Activated T-cell treated with anti-CD3 and anti-CD28 coated beads, Interleukin-2, amount 50 U/mL, for 72 hours (primary cell): ENCODE measurements around the gene TMEM33. TPM values are rescaled to one million over a fixed set of nuclear protein-coding genes. Genes with fewer than 3 reads are reported as not detected.

ENCODE experiments used
- ATAC-seq, 2 donors: fragments of 150-1000 bp; cut with Tn5 transposase; replicated peaks in 1 of 2; 2 replicates each; pipeline ENCODE4 v1.10.0; 2021; ENCODE audit warnings: moderate library complexity in 2 of 2, mild to moderate bottlenecking in 1 of 2
- DNase-seq, 2 donors: peaks; one replicate each; pipeline ENCODE4 v3.0.0; 2021 to 2022; ENCODE audit warnings: mixed read lengths in 1 of 2
- H3K27ac Mint-ChIP-seq: one replicate; pipeline ENCODE4 v1.8.0; 2022; ENCODE audit warnings: mild to moderate bottlenecking, moderate library complexity, mixed read lengths
- H3K27me3 Mint-ChIP-seq: one replicate; pipeline ENCODE4 v1.8.0; 2022; ENCODE audit warnings: low read depth, mixed read lengths
- H3K36me3 Mint-ChIP-seq, 2 donors: one replicate each; pipeline ENCODE4 v1.8.0; 2022; ENCODE audit warnings: mixed read lengths in 2 of 2, mild to moderate bottlenecking in 1 of 2; ENCODE audit not compliant: insufficient read depth in 2 of 2
- H3K4me1 Mint-ChIP-seq: one replicate; pipeline ENCODE4 v1.8.0; 2022; ENCODE audit warnings: low read depth, mixed read lengths
- H3K4me3 Mint-ChIP-seq, 2 donors: one replicate each; pipeline ENCODE4 v1.8.0; 2022; ENCODE audit warnings: mild to moderate bottlenecking in 2 of 2, mixed read lengths in 2 of 2, moderate library complexity in 2 of 2
- H3K9me3 Mint-ChIP-seq, 2 donors: one replicate each; pipeline ENCODE4 v1.8.0; 2022; ENCODE audit warnings: mixed read lengths in 2 of 2
- total RNA-seq, 2 donors: library from RNA; stranded (reverse); gene quantifications; one replicate each; pipeline ENCODE4 v1.2.3, GENCODE V29; 2022

The TMEM33 gene
- total RNA-seq, 2 donors from 2014 or later, result 37.4 to 45.5 TPM

GRCh38 chr4:41957634-41958033 is 22.4 kb downstream of the TMEM33 start:
- no peak overlapping the region for H3K4me3 Mint-ChIP-seq
- DNase-seq (no peak), ATAC-seq (peak in 1 of 2 donors; percentile 26)
- no peaks in the 10 kb centered on the region for H3K4me1 Mint-ChIP-seq
- no peaks in the 10 kb centered on the region for H3K9me3 Mint-ChIP-seq
- H3K36me3 Mint-ChIP-seq, result peaks cover 2 to 3% of the 10 kb centered on the region in 2 donors
- H3K27ac Mint-ChIP-seq, result no peak overlapping the region
- no peaks in the 10 kb centered on the region for H3K27me3 Mint-ChIP-seq

- Mint-ChIP-seq H3K4me1 (no peaks in the 10 kb centered on the region), H3K36me3 (peaks cover 2 to 4% of the 10 kb centered on the region in 2 donors), H3K27ac (no peak overlapping the region), H3K4me3 (no peak overlapping the region), H3K27me3 (no peaks in the 10 kb centered on the region), H3K9me3 (peaks cover 0 to 1% of the 10 kb centered on the region in 2 donors)
- ATAC-seq (no peak), DNase-seq (no peak)
Observed at GRCh38 chr4:41963105-41963504, 27.9 kb downstream of the TMEM33 start.

GRCh38 chr4:41964401-41964800 is 29.2 kb downstream of the TMEM33 start:
- ATAC-seq (no peak), DNase-seq (no peak)
- no peak overlapping the region for H3K4me3 Mint-ChIP-seq
- H3K27me3 Mint-ChIP-seq, result no peaks in the 10 kb centered on the region
- H3K36me3 Mint-ChIP-seq, result peaks cover 6% of the 10 kb centered on the region in 2 donors
- H3K9me3 Mint-ChIP-seq, result peaks cover 0 to 4% of the 10 kb centered on the region in 2 donors
- H3K27ac Mint-ChIP-seq, result no peak overlapping the region
- H3K4me1 Mint-ChIP-seq, result no peaks in the 10 kb centered on the region

DNA sequence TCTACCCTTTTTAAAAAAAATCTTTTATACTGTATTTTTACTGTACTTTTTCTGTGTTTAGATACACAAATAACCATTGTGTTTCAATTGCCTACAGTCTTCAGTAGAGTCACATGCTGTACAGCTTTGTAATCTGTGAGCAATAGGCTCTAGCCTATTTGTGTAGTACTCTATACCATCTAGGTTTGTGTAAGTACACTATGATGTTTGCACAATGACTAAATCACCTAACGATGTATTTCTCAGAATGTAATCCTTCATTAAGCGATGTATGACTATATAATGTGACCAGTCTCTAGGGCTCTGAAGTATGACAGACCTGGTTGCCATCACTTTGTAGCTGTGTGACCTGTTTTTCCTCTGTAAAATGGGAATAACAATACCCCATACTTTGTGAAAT is 32.2 kb downstream of the TMEM33 start:
- Mint-ChIP-seq H3K4me1 (no peaks in the 10 kb centered on the region), H3K4me3 (no peak overlapping the region), H3K36me3 (peaks cover 6% of the 10 kb centered on the region in 2 donors), H3K9me3 (peaks cover 4% of the 10 kb centered on the region in 2 donors), H3K27me3 (no peaks in the 10 kb centered on the region), H3K27ac (no peak overlapping the region)
- ATAC-seq, result no peak
- DNase-seq, result no peak

DNA sequence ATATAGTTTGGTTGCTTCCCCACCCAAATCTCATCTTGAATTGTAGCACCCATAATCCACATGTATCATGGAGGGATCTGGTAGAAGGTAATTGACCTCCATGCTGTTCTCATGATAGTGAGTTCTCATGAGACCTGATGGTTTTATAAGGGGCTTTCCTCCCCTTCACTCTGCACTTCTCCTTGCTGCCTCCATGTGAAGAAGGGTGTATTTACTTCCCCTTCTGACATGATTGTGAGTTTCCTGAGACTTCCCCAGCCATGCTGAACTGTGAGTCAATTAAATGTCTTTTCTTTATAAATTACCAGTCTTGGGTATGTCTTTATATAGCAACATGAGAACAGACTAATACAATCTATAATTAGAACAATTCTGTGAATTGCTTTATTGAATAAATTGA is 34.4 kb downstream of the TMEM33 start:
- no peak overlapping the region for H3K4me3 Mint-ChIP-seq
- peaks cover 6% of the 10 kb centered on the region in 2 donors for H3K36me3 Mint-ChIP-seq
- peaks cover 4% of the 10 kb centered on the region in 2 donors for H3K9me3 Mint-ChIP-seq
- no peak overlapping the region for H3K27ac Mint-ChIP-seq
- no peaks in the 10 kb centered on the region for H3K27me3 Mint-ChIP-seq
- ATAC-seq (no peak), DNase-seq (no peak)
- H3K4me1 Mint-ChIP-seq, result no peaks in the 10 kb centered on the region

DNA sequence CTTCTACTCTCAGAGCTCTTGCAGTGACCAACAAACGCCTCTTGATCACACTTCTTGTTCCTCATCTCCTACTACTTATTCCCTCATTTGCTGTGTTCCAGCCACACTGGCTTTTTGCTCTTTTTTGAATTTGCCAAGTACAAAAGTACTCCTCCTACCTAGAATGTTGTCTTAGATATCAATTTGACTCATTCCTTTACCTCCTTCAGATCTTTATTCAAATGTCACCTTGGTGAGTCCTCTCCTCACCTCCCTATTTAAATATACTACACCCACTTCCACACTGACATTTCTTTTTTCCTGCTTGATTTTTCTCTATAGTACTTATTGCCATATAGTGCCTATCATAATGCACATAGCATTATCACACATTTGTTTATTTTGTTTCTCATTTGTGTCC is 40.1 kb downstream of the TMEM33 start:
- peaks cover 7% of the 10 kb centered on the region for H3K4me1 Mint-ChIP-seq
- DNase-seq (no peak), ATAC-seq (no peak)
- peaks cover 0 to 4% of the 10 kb centered on the region in 2 donors for H3K9me3 Mint-ChIP-seq
- H3K27ac Mint-ChIP-seq, result no peak overlapping the region
- no peaks in the 10 kb centered on the region for H3K27me3 Mint-ChIP-seq
- H3K36me3 Mint-ChIP-seq, result no peaks in the 10 kb centered on the region
- no peak overlapping the region for H3K4me3 Mint-ChIP-seq

DNA sequence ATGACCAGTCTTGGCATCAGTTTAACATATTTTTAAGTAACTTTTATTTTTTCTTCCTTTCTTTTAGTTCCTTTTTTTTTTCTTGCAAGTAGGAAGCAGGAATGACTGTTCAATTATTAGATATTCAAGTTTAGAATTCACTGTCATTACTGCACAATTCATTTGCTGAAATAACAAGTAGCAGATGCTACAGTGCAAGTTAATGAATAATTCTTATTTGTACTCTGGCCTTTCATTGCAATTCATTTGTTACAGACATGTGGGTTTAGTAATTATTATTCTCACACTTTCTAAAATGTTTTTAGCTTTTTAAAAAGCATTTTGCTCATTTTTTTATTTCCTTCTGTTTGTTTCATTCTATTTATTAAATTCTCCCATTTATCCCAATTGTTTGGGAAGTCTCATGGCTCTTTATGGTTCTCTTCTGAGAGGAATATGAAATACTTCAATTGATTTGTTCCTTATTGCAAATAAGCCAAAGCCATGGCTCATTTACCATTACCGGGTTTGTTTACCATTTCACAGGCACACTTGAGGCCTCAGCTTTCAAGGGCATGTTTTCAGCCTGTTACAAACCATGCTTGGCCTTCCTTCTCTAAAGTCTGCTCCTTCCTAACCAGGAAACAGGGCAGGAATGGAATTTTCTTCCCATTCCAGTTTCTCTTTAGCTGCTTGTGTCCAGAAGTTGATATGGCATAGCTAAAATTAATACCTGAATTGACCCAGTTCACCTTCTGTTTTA is 41.7 kb downstream of the TMEM33 start:
- Mint-ChIP-seq H3K4me1 (peaks cover 7% of the 10 kb centered on the region), H3K9me3 (peaks cover 0 to 3% of the 10 kb centered on the region in 2 donors)

GRCh38 chr4:41977709-41978108 is 42.5 kb downstream of the TMEM33 start:
- ATAC-seq (no peak), DNase-seq (no peak)
- Mint-ChIP-seq H3K4me3 (no peak overlapping the region), H3K36me3 (no peaks in the 10 kb centered on the region), H3K27ac (no peak overlapping the region), H3K27me3 (no peaks in the 10 kb centered on the region), H3K4me1 (peaks cover 7% of the 10 kb centered on the region), H3K9me3 (no peaks in the 10 kb centered on the region)

More for the DNA sequence above, 41.7 kb downstream of the TMEM33 start:
- Mint-ChIP-seq H3K4me3 (no peak overlapping the region), H3K27ac (no peak overlapping the region), H3K36me3 (no peaks in the 10 kb centered on the region), H3K27me3 (no peaks in the 10 kb centered on the region)
- DNase-seq, result no peak
- ATAC-seq, result no peak

DNA sequence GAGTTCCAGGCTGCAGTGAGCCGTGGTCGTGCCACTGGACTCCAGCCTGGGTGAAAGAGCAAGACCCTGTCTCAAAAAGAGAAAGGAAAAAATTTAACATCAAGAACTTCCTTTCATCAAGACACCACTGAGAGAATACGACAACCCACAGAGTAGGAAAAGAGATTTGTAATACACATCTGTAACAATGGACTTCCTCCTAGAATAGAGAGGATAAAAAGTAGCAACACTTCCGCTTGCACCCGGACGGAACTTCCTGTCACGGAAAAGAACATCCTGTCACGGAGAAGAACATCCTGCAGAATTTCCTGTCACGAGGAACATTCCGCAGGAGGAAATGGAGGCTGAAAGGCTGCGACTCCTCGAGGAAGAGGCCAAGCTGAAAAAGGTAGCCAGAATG is 46.2 kb downstream of the TMEM33 start, which contains the start of gene DCAF4L1:
Gene DCAF4L1, plus strand, starts transcription at position 301 of the 400 bp plus-strand sequence. Its CDS starts 37 bp downstream, at position 338.
- no peak for DNase-seq
- Mint-ChIP-seq H3K4me3 (no peak within 1 kb of the TSS), H3K27ac (no peak within 1 kb of the TSS), H3K4me1 (no peaks in the 10 kb centered on the region), H3K27me3 (no peaks in the 10 kb centered on the region), H3K9me3 (no peaks in the 10 kb centered on the region), H3K36me3 (no peaks in the 10 kb centered on the region)
- no peak for ATAC-seq

DNA sequence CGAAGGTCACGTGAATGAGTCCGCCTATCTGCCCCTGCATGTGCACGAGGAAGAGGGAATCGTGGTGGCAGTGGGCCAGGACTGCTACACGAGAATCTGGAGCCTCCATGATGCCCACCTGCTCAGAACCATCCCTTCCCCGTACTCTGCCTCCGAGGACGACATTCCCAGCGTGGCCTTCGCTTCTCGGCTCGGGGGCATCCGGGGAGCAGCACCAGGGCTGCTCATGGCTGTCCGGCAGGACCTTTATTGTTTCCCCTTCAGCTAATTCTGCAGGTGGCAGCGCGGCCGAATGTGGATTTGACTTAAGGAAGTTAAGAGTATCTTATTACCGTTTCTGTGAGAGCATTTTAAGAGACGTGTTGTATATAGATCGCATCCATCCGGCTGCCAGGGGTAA is 47.5 kb downstream of the TMEM33 start:
- DNase-seq (no peak), ATAC-seq (no peak)
- Mint-ChIP-seq H3K4me1 (no peaks in the 10 kb centered on the region), H3K4me3 (no peak overlapping the region), H3K27ac (no peak overlapping the region), H3K27me3 (no peaks in the 10 kb centered on the region), H3K36me3 (no peaks in the 10 kb centered on the region), H3K9me3 (no peaks in the 10 kb centered on the region)

GRCh38 chr4:41985151-41985550 is 49.9 kb downstream of the TMEM33 start:
- peaks cover 0 to 3% of the 10 kb centered on the region in 2 donors for H3K36me3 Mint-ChIP-seq
- no peaks in the 10 kb centered on the region for H3K4me1 Mint-ChIP-seq
- H3K4me3 Mint-ChIP-seq, result no peak overlapping the region
- DNase-seq, result no peak
- no peaks in the 10 kb centered on the region for H3K9me3 Mint-ChIP-seq
- H3K27me3 Mint-ChIP-seq, result no peaks in the 10 kb centered on the region
- H3K27ac Mint-ChIP-seq, result no peak overlapping the region
- no peak for ATAC-seq

DNA sequence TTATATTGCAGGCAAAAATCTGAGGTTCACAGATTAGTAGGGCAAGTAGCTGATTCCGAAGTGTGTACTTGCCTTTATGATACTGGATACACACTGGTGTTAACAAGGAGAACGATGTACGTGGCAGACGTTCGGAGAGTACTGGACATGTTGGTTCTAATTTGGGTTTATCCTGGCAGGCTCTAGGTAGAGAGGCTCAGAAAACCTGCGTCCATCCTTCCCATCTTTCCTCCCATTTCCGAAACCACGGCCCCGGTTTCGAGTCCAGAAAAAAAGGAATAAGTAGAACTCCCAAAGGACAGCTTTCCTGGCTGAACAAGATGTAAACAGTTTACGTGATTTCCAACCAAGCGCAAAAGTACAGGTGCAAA is 54.8 kb downstream of the TMEM33 start:
- ATAC-seq (peak; percentile 6 to 11), DNase-seq (no peak)
- H3K9me3 Mint-ChIP-seq, result no peaks in the 10 kb centered on the region
- peaks cover 18% of the 10 kb centered on the region for H3K4me1 Mint-ChIP-seq
- H3K4me3 Mint-ChIP-seq, result peak overlapping the region; percentile 91 to 99
- peak overlapping the region; percentile 97 for H3K27ac Mint-ChIP-seq
- no peaks in the 10 kb centered on the region for H3K27me3 Mint-ChIP-seq
- H3K36me3 Mint-ChIP-seq, result peaks cover 2 to 5% of the 10 kb centered on the region in 2 donors

DNA sequence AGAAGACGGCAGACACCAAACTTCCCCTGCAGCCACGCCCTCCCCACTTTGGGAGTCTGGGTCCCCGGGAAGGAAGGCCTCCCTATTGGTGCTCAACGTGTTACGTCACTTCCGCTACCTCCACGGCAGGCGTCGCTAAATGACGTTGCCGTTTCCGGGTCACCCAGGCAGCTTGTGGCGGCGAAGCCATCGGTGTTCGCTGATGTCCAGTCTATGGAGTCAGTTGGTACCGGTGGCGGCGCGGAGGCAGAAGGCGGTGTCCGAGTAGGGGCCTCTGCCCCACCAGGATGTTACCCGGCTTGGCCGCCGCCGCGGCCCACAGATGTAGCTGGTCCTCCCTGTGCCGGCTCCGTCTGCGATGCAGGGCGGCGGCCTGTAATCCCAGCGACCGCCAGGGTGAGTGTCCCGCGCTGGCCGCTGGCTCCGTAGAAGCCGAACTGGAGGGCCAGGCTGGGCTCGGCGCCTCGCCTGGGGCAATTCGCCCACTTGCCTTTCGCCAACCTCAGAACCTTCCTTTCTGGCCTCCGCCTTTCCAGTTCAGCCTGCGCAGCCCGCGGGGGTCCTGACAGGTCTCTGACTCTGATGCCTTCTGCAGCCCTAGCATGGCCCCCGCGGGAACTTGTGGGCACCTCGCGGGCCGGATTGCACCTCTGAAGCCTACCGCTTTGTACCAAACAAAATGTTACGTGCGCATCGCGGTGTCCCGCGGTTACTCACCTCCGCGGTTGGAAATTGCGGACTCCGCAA is 55.3 kb downstream of the TMEM33 start, which contains the start of gene SLC30A9:
Gene SLC30A9, plus strand, starts transcription at position 166 of the 747 bp plus-strand sequence. Its CDS starts 122 bp downstream, at position 288.
- H3K27ac Mint-ChIP-seq, result peak within 1 kb of the TSS; percentile 97
- no peaks in the 10 kb centered on the region for H3K9me3 Mint-ChIP-seq
- H3K36me3 Mint-ChIP-seq, result peaks cover 2 to 5% of the 10 kb centered on the region in 2 donors
- DNase-seq, result peak; percentile 92 to 95
- H3K4me1 Mint-ChIP-seq, result peaks cover 18% of the 10 kb centered on the region
- no peaks in the 10 kb centered on the region for H3K27me3 Mint-ChIP-seq
- ATAC-seq, result peak; percentile 98
- H3K4me3 Mint-ChIP-seq, result peak within 1 kb of the TSS; percentile 91 to 99
